ENCODE results near the gene QRICH2.
A peak's percentile ranks its signal among the peaks of the same experiment; 100 is the strongest.
"Not testable (repeated sequence)": the region's sequence is repeated elsewhere in the genome, so short reads cannot be mapped to it uniquely, and the experiment has no call there.

QRICH2 gene, protein sequence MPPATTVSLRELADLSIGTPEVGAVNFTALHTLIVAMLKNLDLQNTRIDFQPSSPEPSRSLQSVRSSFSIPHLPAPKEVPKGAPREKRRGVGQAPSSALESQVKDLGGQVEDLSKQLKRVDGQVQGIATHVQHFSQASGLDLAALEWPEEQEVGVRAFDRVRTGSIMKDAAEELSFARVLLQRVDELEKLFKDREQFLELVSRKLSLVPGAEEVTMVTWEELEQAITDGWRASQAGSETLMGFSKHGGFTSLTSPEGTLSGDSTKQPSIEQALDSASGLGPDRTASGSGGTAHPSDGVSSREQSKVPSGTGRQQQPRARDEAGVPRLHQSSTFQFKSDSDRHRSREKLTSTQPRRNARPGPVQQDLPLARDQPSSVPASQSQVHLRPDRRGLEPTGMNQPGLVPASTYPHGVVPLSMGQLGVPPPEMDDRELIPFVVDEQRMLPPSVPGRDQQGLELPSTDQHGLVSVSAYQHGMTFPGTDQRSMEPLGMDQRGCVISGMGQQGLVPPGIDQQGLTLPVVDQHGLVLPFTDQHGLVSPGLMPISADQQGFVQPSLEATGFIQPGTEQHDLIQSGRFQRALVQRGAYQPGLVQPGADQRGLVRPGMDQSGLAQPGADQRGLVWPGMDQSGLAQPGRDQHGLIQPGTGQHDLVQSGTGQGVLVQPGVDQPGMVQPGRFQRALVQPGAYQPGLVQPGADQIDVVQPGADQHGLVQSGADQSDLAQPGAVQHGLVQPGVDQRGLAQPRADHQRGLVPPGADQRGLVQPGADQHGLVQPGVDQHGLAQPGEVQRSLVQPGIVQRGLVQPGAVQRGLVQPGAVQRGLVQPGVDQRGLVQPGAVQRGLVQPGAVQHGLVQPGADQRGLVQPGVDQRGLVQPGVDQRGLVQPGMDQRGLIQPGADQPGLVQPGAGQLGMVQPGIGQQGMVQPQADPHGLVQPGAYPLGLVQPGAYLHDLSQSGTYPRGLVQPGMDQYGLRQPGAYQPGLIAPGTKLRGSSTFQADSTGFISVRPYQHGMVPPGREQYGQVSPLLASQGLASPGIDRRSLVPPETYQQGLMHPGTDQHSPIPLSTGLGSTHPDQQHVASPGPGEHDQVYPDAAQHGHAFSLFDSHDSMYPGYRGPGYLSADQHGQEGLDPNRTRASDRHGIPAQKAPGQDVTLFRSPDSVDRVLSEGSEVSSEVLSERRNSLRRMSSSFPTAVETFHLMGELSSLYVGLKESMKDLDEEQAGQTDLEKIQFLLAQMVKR (N-terminal part only)

DNA sequence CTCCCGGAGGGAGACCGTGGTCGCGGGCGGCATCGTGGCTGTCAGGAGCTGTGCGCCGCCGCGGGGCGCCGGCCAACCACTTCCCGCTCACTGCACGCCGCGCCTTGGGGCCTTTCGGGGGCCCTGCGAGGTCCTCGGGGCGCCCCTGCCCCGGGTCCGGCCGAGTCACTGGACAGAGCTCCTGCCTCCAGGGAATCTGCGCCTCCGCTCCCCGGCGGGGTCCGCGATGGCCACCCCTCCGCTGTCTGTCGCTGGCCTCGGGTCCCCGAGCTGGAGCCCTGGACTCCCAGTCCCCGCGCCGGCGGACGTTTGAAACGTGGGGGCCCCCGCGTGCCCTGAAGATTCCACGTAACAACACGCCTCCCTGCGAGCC is at the start of gene QRICH2:
TSS of gene QRICH2 (minus strand) at position 311 of the 373 bp plus-strand sequence. CDS start at position 33, 278 bp downstream.
- DNase-seq (ENCODE audit: low read depth), result no peak

DNA sequence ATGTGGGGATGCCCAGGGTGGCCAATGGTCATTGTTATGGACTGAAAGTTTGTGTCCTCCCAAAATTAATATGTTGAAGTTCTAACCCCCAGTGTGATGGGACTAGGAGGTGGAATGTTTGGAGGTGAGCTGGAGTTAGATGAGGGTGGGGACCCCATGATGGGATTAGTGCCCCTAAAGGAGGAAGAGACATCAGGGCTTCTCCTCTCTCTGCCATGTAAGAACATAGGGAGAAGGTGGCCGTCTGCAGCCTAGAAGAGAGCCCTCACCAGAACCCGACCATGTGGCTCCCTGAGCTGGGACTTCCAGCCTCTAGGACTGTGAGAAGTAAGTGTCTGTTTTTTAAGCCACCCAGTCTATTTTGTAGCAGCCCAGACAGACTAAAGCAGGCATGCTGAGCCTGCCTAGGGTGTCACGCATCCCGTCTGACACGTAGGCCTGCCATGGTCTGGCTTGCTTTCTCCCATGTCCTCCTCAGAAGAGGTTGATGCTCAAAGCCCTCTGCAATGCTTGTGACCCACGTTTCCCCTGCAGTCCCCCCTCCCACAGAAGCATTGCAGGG is 49.6 kb upstream of the QRICH2 start:
- no peak for DNase-seq (ENCODE audit: low read depth)

DNA sequence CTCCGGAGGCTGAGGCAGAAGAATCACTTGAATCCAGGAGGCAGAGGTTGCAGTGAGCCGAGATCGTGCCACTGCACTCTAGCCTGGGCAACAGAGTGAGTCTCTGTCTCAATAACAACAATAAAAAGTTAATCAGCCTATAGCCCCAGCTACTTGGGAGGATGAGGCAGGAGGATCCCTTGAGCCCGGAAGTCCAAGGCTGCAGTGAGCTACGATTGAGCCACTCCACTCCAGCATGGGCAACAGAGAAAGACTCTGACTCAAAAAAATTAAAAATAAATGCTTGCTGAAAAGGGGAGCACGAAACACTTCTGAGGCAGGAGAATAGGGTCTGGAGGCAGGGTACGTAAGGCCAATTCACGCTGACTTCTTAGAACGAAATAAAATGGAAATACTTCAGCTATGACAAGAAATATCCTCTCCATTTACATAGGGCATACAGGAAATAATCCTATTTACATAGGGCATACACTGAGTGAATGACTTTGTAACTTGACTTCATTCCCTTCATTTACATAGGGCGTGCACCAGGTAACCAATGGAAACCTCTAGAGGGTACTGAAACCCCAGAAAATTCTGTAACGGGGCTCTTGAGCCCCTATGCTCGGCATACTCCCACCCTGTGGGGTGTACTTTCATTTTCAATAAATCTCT is 48.9 kb upstream of the QRICH2 start:
- no peak for DNase-seq (ENCODE audit: low read depth)

DNA sequence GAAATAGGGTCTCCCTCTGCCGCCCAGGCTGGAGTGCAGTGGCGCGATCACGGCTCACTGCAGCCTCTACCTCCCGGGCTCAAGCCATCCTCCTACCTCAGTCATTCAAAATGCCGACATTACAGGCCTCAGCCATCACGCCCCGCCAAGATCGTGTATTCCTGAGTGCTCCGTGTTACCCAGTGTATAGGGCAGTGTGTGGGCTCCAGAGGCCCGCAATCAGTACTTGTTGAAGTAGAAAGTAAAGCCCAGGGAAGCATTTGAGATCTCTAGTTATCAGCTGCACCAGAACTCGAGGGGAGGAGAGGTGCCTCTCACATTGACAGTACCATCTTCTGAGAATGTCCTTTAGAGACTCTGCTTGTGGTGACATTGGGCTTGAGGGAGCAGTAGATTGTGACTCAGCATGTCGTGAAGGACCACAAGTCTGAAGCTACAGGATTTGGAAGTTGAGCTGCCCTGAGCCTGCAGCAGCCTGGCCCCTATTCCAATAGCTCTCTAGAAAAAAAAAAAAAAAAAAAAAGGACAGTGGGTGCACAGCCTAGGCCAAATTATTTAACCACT is 46.8 kb upstream of the QRICH2 start:
- DNase-seq (ENCODE audit: low read depth), result no peak

DNA sequence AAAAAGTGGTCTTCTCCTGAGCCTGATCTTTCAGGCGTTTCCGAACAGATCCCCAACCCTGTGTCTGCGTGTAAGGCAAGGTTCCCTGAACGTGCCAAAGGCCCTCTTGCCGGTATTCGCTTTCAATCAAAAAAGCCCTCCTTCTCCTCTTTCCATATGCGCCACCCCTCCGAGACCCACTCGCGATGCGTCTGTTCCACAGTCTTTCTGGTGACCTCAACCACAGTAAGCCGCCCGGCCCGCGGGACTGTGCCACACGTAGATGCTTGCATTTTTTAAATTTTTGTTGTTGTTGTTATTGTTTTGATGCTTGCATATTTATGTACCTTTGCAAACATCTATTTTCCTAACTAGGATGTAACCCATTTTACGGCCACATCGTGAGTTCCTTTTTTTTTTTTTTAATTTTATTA is 46.2 kb upstream of the QRICH2 start:
- no peak for DNase-seq (ENCODE audit: low read depth)

DNA sequence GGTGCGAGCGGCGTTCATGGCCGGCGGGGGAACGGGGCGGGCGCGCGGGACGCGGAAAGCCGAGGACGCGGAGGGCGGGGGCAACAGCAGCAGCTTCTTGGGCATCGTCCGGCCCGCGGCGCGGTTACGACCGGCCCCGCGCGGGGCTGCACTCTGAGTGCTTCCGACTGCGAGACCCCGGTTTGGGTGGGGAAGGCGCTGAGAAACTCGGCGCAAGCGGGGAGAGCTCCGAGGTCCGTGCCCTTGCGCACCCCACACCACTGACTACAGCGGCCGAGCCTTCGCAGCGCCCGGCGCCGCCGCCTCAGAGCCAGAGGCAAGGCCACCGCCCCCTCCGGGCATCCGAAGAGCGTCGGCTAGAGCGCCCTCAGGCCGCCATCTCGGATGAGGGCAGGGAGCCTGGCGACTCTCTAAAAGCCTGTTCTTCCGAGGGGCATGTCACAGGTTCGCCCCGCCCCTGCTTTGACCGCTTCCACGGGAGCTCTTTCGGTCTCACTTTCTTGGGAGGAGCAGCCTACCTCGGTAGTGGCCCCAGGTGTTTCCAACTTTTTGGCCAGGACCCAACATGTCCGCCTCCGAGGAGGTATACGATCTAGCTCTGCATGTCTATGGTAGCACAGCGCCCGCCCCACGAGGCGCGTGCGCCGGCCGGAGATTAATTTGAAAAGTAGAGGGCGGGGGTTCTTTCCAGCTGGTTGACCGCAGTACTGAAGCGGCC is 45.7 kb upstream of the QRICH2 start, which contains the start of gene PRPSAP1:
TSS of gene PRPSAP1 (minus strand) at position 318 of the 718 bp plus-strand sequence. CDS start at position 105, 213 bp downstream.
- DNase-seq (ENCODE audit: low read depth), result peak; percentile 88

DNA sequence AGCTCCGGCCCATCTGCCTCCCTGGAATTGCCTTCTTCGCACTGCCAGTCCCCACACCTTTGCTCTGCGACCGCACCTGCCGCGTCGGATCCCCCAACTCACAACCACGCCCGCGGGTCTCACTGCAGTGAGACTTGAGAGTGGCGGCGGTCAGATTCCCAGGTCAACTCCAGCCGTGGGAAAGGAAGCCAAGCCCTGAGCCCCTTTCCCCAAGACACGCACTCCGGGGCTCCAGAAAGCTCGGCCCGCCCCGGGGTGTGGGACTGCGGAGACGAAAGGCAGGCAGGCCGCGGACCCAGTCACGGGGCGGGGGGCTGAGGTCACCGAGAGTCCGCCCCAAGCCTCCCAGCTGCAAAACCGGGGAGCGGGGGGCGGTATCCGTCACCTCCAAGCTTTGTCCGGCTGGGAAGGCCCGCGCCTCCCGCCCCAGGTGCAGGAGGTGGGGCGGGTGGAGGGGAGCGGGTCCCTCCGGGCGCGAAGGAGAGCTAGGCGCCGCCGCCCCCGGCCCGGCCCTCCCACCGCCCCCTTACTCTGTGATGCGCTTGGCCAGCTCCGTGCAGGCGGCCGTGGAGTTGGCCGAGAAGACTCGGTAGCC is 45.0 kb upstream of the QRICH2 start:
- DNase-seq (ENCODE audit: low read depth), result no peak

DNA sequence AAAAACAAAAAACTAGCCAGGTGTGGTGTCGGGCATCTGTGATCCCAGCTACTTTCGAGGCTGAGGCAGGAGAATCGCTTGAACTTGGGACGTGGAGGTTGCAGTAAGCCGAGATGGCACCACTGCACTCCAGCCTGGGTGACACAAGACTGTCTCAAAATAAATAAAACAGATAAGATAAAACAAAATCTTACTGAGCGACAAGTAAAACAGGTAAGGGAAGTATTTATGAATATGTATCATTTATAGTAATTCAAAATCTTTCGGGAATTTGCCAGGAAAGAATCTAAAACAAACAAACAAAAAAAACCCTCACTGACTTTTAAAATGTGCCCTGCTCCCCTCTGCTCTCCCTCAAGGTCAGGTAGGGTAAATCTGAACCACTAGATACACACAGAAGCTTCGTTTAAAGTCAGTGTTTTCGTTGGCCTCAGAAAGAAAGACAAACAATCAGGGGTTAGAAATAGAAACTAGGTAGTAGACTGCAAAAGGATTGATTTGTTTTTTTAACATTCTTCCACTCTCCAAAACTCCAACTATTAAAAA is 43.5 kb upstream of the QRICH2 start:
- DNase-seq (ENCODE audit: low read depth), result no peak

DNA sequence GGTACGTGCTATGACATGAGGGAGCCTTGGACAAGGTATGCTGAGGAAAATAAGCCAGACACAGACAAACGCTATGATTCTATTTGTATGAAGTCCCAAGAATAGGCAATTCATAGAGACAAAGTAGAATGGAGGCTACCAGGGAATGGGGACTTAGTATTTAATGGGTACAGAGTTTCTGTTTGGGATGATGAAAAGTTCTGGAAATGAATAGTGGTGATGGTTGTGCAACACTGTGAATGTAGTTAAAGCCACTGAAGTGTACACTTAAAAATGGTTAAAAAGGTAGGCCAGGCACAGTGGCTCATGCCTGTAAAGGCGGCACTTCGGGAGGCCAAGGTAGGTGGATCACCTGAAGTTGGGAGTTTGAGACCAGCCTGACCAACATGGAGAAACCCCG is 42.4 kb upstream of the QRICH2 start:
- DNase-seq (ENCODE audit: low read depth), result no peak

DNA sequence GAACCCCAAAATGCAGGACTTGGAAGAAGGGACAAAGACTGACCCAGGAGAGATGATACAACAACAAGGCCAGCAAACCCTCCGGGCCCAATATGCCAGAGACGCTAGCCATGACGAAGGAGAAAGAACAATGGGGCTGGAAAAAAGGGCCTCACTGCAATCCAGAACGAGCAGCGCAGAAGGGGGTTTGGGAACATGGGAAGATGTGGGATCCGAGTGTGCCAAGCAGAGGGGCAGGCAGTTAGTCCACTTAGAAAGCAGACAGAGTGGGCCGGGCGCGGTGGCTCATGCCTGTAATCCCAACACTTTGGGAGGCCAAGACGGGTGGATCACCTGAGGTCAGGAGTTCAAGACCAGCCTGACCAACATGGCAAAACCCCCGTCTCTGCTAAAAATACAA is 38.9 kb upstream of the QRICH2 start:
- DNase-seq (ENCODE audit: low read depth), result not testable (repeated sequence)

DNA sequence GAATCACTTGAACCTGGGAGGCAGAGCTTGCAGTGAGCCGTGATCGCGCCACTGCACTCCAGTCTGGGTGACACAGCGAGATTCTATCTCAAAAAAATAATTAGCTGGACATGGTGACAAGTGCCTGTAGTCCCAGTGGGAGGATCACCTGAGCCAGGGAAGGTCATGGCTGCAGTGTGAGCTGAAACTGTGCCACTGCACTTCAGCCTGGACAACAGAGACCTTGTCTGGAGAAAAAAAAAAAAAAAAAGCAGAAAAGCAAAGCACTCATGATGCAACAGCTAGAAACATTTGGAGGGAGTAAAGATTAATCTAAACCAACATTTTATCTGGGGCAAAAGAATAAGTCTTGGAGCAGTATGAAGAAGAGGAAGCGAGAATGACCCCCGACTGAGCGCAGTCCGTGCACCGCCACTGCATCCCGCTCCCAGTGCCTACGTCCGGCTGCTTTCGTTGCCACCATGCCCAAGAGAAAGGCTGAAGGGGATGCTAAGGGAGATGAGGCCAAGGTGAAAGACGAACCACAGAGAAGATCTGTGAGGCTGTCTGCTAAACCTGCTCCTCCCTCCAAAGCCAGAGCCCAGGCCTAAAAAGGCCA is 37.4 kb upstream of the QRICH2 start:
- DNase-seq (ENCODE audit: low read depth), result no peak

DNA sequence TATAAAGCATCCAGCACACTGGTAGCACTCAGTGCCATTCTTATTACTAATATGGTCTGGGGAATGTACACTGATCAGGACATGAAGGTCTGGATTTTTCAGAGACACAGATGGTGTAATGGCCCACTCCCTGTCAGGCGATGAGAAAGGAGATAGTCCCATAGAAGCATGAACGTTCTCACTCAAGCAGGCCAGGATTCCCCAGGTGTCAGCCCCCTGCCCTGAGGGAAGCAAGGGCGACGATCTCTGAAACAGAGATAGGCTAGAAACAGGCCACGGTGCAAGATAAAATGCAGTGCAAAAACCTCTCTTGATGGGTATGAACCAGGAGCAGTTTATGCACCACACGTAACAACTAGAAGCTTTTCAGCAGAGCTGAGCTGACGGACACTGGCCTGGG is 35.0 kb upstream of the QRICH2 start:
- DNase-seq (ENCODE audit: low read depth), result no peak

DNA sequence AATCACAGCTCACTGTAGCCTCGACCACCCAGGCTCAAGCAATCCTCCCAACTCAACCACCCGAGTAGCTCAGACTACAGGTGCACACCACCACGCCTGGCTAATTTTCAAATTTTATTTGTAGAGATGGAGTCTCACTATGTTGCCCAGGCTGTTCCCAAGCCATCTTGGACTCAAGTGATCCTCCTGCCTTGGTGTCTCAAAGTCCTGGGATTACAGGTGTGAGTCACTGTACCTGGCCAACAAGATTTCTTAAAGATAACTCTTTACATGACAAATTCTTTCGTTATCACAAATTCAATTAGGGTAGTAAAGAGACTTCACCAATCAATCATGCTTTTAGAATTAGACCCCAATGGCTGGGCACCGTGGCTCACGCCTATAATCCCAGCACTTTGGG is 33.2 kb upstream of the QRICH2 start:
- no peak for DNase-seq (ENCODE audit: low read depth)

DNA sequence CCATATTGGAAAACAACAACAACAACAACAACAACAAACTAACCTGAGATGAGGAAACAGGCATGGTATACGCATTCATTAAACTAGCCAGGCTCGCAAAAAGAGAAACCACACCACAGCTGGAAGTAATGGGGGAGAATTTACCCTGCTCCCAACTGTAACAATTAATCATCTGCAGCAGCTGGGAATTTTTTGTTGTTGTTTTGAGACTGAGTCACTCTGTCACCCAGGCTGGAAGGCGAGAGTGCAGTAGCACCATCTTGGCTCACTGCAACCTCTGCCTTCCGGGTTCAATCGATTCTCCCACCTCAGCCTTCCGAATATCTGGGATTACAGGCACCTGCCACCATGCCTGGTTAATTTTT is 29.3 kb upstream of the QRICH2 start:
- no peak for DNase-seq (ENCODE audit: low read depth)

DNA sequence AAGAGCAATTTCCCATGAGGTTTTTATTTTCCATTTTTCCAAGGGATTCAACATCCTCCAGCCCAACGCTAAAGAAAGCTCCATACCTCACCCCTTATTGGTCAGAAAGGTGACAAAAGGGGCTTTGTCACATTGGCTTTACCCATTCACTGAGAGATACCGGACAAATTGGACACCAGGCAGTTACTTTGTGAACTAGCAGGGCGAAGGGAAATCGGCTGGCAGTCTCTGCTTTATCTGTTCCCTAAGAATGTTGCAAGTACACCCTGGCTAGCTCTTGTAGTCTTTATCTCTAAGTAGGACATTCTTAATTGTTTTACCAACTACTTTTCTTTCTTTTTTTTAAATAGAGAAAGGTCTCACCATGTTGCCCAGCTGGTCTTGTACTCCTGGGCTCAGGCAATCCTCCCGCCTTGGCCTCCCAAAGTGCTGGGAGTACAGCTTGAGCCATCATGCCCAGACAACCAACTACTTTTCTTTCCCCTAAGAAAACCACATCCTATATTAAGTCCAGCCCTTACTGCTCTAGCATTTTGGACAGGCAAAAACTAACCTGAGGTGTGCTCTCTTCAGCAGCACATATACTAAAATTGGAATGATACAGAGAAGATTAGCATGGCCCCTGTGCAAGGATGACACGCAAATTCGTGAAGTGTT is 28.8 kb upstream of the QRICH2 start:
- no peak for DNase-seq (ENCODE audit: low read depth)

DNA sequence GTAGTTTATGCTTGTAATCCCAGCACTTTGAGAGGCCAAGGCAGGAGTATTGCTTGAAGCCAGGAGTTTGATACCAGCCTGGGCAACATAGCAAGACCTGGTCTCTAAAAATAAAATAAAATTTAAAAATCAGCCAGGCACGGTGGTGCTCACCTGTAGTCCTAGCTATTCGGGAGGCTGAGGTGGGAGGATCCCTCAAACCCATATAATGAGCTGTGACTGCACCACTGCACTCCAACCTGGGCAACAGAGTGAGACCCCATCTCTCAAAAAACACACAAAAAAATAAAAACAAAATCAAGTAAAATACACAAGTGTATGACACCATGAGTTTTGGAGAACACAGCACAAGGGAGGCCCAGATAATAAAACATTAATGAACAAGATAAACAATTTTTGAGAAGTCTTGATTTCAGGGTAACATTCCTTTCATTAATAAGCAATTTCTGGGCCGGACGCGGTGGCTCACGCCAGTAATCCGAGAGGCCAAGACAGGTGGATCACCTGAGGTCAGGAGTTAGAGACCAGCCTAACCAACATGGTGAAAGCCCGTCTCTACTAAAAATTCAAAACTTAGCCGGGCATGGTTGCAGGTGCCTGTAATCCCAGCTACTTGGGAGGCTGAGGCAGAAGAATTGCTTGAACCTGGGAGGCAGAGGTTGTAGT is 27.8 kb upstream of the QRICH2 start:
- no peak for DNase-seq (ENCODE audit: low read depth)

DNA sequence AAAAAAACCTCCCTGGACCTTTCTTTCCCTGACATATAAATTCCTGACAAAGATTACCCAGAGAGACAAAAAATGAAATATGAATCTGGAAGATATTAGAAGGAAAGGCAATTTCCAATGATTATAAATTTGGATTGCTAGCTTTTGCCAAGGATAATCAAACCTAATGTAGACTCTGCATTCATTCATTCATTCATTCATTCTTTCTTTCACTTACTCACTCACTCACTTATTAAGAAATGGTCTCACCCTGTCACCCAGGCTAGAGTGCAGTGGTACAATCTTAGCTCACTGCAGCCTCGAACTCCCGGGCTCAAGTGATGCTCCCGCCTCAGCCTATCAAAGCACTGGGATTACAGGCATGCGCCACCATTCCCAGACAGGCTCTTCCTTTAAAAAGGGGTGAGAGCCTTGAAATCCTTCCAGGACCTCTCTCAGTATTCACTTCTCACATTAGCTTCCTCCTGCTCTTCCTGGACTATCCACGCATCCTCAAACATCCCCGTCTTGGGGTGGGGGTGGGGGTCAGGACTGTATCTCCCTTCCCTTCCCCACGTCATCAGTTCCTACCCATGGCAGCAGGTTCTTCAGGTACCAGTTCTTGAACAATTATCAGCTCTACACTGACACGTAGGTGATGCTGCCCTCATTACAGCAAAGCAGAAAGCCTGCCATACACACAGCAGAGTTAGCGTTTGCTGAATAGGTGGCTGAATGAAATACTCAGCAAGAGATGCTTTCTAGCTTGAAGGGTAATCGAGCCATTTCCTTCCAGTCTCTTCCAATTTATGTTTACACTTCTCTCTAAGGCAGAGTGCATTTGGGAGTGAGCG is 25.8 kb upstream of the QRICH2 start:
- DNase-seq (ENCODE audit: low read depth), result no peak
